Endothelial cell of umbilical vein (primary cell): Measurements from ENCODE around the gene MUCL3.

ENCODE experiments used
- EZH2 ChIP-seq: IDR thresholded peaks from 2 replicates; pipeline ENCODE4 v1.6.1; 2012; ENCODE audit warnings: borderline replicate concordance, low read depth, mild to moderate bottlenecking, moderate library complexity, low read length, inconsistent platforms; ENCODE audit not compliant: severe bottlenecking
- POLR2A ChIP-seq: IDR thresholded peaks from 2 replicates; pipeline ENCODE4 v1.6.1; 2012; ENCODE audit warnings: low read depth, mild to moderate bottlenecking, control low read depth, low read length

- no peak for TF ChIP-seq EZH2
- TF ChIP-seq POLR2A = no peak
Observed at GRCh38 chr6:30964075-30964474, 23.3 kb downstream of the MUCL3 start.
